Duodenal mucosa (tissue), 2 donors: Measurements from ENCODE around the gene MVB12B.

Experiments used
- H3K27ac ChIP-seq: one replicate; pipeline ENCODE4 v1.7.0; 2013; ENCODE audit warnings: low read depth, low read length
- H3K27me3 ChIP-seq, 2 donors: one replicate each; pipeline ENCODE4 v1.7.0; 2013; ENCODE audit warnings: low read length in 2 of 2, control low read depth in 1 of 2; ENCODE audit not compliant: insufficient read depth in 2 of 2, control insufficient read depth in 1 of 2
- H3K36me3 ChIP-seq, 2 donors: one replicate each; pipeline ENCODE4 v1.7.0; 2013; ENCODE audit warnings: low read length in 2 of 2, control low read depth in 1 of 2; ENCODE audit not compliant: insufficient read depth in 2 of 2, control insufficient read depth in 1 of 2
- H3K4me1 ChIP-seq, 2 donors: one replicate each; pipeline ENCODE4 v1.7.0; 2013; ENCODE audit warnings: low read length in 2 of 2, control low read depth in 1 of 2; ENCODE audit not compliant: insufficient read depth in 2 of 2, control insufficient read depth in 1 of 2
- H3K4me3 ChIP-seq, 2 donors: one replicate each; pipeline ENCODE4 v1.7.0; 2013; ENCODE audit warnings: low read length in 2 of 2, low read depth in 1 of 2
- H3K9ac ChIP-seq, 2 donors: one replicate each; pipeline ENCODE4 v1.7.0; 2013; ENCODE audit warnings: low read length in 2 of 2, low read depth in 1 of 2
- H3K9me3 ChIP-seq, 2 donors: one replicate each; pipeline ENCODE4 v1.7.0; 2013; ENCODE audit warnings: low read length in 2 of 2, control low read depth in 1 of 2; ENCODE audit not compliant: control insufficient read depth in 1 of 2

MVB12B gene

GRCh38 chr9:126496781-126497659, 170.4 kb downstream of the MVB12B start:
- no peak overlapping the region for H3K9ac ChIP-seq
- no peaks in the 10 kb centered on the region for H3K9me3 ChIP-seq
- H3K27ac ChIP-seq, result no peak overlapping the region
- H3K36me3 ChIP-seq, result no peaks in the 10 kb centered on the region
- H3K4me3 ChIP-seq, result no peak overlapping the region
- peaks cover 3 to 7% of the 10 kb centered on the region in 2 donors for H3K27me3 ChIP-seq
- H3K4me1 ChIP-seq, result peaks cover 0 to 13% of the 10 kb centered on the region in 2 donors

- Histone ChIP-seq H3K4me1 (peaks cover 0 to 13% of the 10 kb centered on the region in 2 donors), H3K9me3 (no peaks in the 10 kb centered on the region), H3K36me3 (no peaks in the 10 kb centered on the region), H3K4me3 (no peak overlapping the region), H3K9ac (no peak overlapping the region), H3K27me3 (peaks cover 3 to 7% of the 10 kb centered on the region in 2 donors), H3K27ac (no peak overlapping the region)
Measured at GRCh38 chr9:126497660-126498275, 171.1 kb downstream of the MVB12B start.

- Histone ChIP-seq H3K9me3 (no peaks in the 10 kb centered on the region), H3K4me1 (peaks cover 0 to 13% of the 10 kb centered on the region in 2 donors), H3K36me3 (no peaks in the 10 kb centered on the region), H3K9ac (no peak overlapping the region), H3K27ac (no peak overlapping the region), H3K27me3 (peaks cover 3 to 7% of the 10 kb centered on the region in 2 donors), H3K4me3 (no peak overlapping the region)
Measured at GRCh38 chr9:126498331-126498730, 171.7 kb downstream of the MVB12B start.

GRCh38 chr9:126499005-126499910, 172.6 kb downstream of the MVB12B start:
- Histone ChIP-seq H3K4me3 (peak overlapping the region; percentile 53 to 62), H3K4me1 (peaks cover 0 to 13% of the 10 kb centered on the region in 2 donors), H3K9ac (peak overlapping the region in 1 of 2 donors; percentile 25), H3K27ac (no peak overlapping the region), H3K27me3 (peaks cover 3 to 7% of the 10 kb centered on the region in 2 donors), H3K9me3 (no peaks in the 10 kb centered on the region), H3K36me3 (no peaks in the 10 kb centered on the region)

- H3K9ac ChIP-seq, result no peak overlapping the region
- peak overlapping the region in 1 of 2 donors; percentile 53 for H3K4me3 ChIP-seq
- no peak overlapping the region for H3K27ac ChIP-seq
Measured at GRCh38 chr9:126499911-126500599, 173.4 kb downstream of the MVB12B start.

GRCh38 chr9:126500600-126501382, 174.2 kb downstream of the MVB12B start:
- Histone ChIP-seq H3K9ac (no peak overlapping the region), H3K4me1 (peaks cover 0 to 13% of the 10 kb centered on the region in 2 donors), H3K4me3 (no peak overlapping the region), H3K36me3 (no peaks in the 10 kb centered on the region), H3K27ac (no peak overlapping the region), H3K9me3 (no peaks in the 10 kb centered on the region), H3K27me3 (peaks cover 3 to 7% of the 10 kb centered on the region in 2 donors)

More at GRCh38 chr9:126499911-126500599, 173.4 kb downstream of the MVB12B start:
- H3K27me3 ChIP-seq, result peaks cover 3 to 7% of the 10 kb centered on the region in 2 donors
- H3K9me3 ChIP-seq, result no peaks in the 10 kb centered on the region
- H3K36me3 ChIP-seq, result no peaks in the 10 kb centered on the region
- peaks cover 0 to 13% of the 10 kb centered on the region in 2 donors for H3K4me1 ChIP-seq

GRCh38 chr9:126501383-126502331, 175.0 kb downstream of the MVB12B start:
- no peak overlapping the region for H3K9ac ChIP-seq
- peaks cover 3 to 7% of the 10 kb centered on the region in 2 donors for H3K27me3 ChIP-seq
- no peaks in the 10 kb centered on the region for H3K9me3 ChIP-seq
- no peak overlapping the region for H3K27ac ChIP-seq
- no peak overlapping the region for H3K4me3 ChIP-seq
- H3K4me1 ChIP-seq, result peaks cover 0 to 13% of the 10 kb centered on the region in 2 donors
- no peaks in the 10 kb centered on the region for H3K36me3 ChIP-seq

GRCh38 chr9:126502417-126503332, 176.0 kb downstream of the MVB12B start:
- Histone ChIP-seq H3K36me3 (no peaks in the 10 kb centered on the region), H3K4me1 (peaks cover 0 to 13% of the 10 kb centered on the region in 2 donors), H3K27me3 (peaks cover 3 to 7% of the 10 kb centered on the region in 2 donors), H3K9me3 (no peaks in the 10 kb centered on the region), H3K27ac (no peak overlapping the region), H3K9ac (no peak overlapping the region), H3K4me3 (no peak overlapping the region)
